Fibroblast of pulmonary artery (primary cell): ENCODE measurements around the gene HSH2D.

Experiments used
- DNase-seq: peaks from one replicate; pipeline ENCODE4 v3.0.0-alpha.2; 2010; ENCODE audit warnings: low read depth
- H3K4me3 ChIP-seq: replicated peaks from 2 replicates; pipeline ENCODE4 v1.5.1; 2011; ENCODE audit warnings: low read depth, mild to moderate bottlenecking, control low read depth, low read length, moderate library complexity
- TF ChIP-seq, protein P1 (sequence below): IDR thresholded peaks from 2 replicates; pipeline ENCODE4 v1.5.1; 2011; ENCODE audit warnings: mild to moderate bottlenecking, control low read depth, low read length, inconsistent platforms; ENCODE audit errors: missing control alignments

The HSH2D gene

DNA sequence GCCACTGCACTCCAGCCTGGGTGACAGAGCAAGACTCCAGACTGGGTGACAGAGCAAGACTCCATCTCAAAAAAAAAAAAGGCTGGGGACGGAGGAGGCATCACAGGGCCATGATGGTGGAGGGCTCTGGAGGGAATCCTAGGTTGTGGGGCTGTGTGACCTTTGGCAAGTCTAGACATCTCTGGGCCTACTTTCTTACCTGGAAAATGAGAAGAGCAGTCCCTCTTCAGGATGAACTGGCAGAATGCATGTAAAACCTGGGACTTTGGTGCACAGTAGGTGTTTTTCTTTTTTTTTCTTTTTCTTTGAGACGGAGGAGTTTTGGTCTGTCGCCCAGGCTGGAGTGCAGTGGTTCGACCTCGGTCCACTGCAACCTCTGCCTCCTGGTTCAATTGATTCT, 16.2 kb downstream of the HSH2D start:
- H3K4me3 ChIP-seq = no peak overlapping the region
- no peak for DNase-seq
- TF ChIP-seq, protein P1, sequence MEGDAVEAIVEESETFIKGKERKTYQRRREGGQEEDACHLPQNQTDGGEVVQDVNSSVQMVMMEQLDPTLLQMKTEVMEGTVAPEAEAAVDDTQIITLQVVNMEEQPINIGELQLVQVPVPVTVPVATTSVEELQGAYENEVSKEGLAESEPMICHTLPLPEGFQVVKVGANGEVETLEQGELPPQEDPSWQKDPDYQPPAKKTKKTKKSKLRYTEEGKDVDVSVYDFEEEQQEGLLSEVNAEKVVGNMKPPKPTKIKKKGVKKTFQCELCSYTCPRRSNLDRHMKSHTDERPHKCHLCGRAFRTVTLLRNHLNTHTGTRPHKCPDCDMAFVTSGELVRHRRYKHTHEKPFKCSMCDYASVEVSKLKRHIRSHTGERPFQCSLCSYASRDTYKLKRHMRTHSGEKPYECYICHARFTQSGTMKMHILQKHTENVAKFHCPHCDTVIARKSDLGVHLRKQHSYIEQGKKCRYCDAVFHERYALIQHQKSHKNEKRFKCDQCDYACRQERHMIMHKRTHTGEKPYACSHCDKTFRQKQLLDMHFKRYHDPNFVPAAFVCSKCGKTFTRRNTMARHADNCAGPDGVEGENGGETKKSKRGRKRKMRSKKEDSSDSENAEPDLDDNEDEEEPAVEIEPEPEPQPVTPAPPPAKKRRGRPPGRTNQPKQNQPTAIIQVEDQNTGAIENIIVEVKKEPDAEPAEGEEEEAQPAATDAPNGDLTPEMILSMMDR = no peak

DNA sequence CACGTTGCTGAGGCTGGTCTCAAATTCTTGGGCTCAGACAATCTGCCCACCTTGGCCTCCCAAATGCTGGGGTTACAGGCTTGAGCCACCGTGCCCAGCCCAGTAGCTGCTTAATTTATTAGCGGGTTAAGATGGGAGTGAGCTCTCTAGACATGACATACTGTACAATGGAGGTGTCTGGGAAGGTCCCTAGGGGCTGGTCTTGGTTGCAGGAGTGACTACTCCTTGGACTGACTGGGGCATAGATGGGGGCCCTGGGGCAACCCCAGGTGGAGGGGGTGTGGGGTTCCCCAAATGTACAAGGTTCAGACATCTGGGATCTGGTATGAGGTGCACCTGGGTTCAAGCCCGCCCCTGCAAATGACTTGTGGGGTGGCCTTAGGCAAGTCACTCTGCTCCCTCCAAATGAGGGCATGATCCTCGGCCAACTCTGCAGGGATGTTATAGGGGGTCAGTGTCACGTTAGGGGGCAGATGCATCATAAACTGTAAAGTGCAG, 17.0 kb downstream of the HSH2D start:
- TF ChIP-seq, protein P1 = no peak
- no peak for DNase-seq
- H3K4me3 ChIP-seq = no peak overlapping the region

DNA sequence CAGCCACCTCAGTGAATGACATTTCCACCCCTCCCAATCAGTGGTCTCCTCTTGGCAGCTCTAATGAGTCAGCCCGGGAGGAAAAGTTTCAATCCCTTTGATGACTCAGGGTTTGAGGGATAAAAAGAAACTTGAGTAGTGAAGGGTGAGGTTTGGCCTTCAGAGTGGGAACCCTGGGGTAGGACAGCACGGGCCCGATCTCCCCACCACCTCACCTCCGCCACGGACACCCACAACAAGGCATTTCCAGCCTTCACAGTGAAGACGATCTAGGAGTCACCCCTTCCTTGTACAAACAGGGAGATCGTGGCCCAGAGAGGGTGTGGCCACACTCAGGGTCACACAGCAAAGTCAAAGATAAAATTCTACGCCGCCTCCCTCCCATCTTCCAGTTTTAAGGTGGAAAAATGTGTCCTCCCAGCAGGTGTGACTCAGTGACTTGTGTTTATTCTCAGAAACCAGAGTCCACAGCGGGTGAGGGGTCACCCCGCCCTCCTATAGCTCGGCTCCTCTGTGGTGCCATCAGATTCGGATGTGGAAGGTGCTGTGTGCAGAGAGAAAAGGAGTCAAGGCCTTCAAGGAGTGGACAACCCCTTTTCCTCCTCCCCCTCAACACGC, 17.6 kb downstream of the HSH2D start:
- TF ChIP-seq, protein P1 = no peak
- H3K4me3 ChIP-seq = no peak overlapping the region
- DNase-seq = peak; percentile 40

DNA sequence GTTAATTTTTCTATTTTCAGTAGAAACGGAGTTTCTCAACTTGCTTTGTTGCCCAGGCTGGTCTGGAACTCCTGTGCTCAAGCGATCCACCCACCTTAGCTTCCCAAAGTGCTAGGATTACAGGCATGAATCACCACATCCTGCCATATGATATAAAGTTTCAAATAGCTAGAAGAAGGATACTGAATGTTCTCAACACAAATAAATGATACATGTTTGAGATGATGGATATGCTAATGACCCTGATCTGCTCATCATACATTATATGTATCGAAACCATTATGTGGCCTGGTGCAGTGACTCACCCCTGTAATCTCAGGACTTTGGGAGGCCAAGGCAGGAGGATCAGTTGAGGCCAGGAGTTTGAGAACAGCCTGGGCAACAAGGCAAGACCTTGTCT, 18.4 kb downstream of the HSH2D start:
- H3K4me3 ChIP-seq = no peak overlapping the region
- peak; percentile 66 for DNase-seq

DNA sequence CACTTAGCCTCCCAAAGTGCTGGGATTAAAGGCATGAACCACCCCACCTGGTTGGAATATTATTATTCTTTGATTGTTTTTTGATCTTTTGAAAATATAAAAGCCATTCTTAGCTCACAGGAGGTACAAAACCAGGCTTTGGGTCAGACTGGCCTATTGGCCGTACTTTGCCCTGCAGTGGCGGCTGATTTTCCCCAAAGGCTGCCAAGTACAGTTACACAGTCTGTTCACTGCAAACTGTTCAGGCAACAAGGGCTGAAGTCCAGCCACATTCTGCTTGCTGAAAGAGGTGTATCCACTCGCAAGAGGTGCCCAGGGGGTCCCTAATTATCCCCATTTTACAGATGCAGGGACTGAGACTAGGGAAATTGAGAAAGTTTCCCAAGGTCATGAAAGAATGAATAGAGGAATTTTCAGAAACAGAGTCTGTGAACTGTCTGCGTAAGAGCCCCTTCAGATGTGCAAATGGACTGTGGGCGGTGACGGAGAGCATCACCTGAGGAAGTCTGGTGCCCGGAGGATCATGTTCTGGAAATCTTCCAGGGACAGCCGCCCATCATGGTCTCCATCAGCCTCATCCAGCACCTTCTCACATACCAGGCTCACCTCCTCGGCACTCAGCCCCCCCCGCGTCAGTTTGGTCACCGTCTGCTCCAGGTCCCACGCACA, 20.9 kb downstream of the HSH2D start:
- no peak overlapping the region for H3K4me3 ChIP-seq
- TF ChIP-seq, protein P1 = no peak
- DNase-seq = no peak

More for the DNA sequence above, 18.4 kb downstream of the HSH2D start:
- TF ChIP-seq, protein P1 = no peak

DNA sequence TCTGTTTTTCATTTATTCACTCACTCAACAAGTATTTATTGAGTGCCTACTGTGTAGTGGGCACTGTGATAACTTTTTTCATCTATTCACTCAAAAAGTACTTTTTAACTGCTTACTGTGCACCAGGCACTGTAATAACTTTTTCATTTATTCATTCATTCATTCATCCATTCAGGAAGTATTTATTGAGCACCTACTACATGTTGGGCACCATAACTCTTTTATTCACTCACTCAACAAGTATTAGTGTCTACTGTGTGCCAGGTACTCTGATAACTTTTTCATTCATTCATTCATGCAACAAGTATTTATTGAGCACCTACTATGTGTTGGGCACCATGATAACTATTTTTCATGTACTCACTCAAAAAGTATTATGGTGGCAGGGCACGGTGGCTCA, 22.9 kb downstream of the HSH2D start:
- TF ChIP-seq, protein P1 = no peak
- H3K4me3 ChIP-seq = no peak overlapping the region
- DNase-seq = no peak
